NCI-H524 (cell line): ENCODE measurements around the gene NAT10.
A peak's percentile ranks its signal among the peaks of the same experiment; 100 is the strongest.

Experiments used
- DNase-seq, 2 experiments: peaks; one replicate each; lab custom pipeline; 2025; lab: John Stamatoyannopoulos, UW

Gene NAT10

GRCh38 chr11:34111722-34112270 lies 6.4 kb downstream of the NAT10 start:
- no peak for DNase-seq

DNA sequence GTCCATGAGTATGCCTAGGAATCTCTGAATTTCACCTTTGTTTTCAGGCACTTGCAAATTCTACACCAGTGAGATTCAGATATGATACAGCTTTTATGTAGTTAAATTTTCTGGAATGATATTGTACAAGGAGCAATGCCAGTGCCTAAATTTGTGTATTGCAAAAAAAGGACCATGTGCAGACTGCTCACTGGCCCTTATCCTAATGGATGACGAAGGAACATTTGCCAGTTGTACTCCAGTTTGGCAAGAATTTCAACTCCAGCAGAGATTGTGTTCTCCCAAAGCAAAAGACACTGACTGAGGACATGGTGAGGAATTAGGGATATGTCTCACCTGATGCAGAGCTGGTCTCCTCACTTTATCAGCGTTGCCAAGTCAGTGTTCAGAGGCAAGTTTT lies 8.6 kb downstream of the NAT10 start:
- no peak for DNase-seq

DNA sequence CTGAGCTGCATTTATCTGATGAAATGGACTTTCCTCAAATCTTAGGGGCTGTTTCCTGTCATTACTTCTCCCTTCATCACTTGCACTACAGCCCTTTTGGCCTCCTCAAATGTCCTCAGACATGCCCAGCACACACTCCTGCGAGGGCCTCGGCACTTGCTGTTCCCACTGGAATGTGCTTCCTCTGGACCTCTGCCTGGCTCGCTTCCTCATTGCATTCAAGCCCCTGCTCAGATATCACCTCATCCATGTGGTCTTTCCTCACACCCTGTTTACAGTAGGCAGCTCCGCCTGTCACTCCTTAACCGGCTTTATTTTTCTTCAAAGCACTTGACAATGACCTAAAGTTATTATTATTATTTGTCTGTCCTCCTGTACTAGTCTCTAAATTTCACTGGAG lies 9.0 kb downstream of the NAT10 start:
- DNase-seq = no peak

- no peak for DNase-seq
Observed at GRCh38 chr11:34120651-34121050, 15.2 kb downstream of the NAT10 start.

DNA sequence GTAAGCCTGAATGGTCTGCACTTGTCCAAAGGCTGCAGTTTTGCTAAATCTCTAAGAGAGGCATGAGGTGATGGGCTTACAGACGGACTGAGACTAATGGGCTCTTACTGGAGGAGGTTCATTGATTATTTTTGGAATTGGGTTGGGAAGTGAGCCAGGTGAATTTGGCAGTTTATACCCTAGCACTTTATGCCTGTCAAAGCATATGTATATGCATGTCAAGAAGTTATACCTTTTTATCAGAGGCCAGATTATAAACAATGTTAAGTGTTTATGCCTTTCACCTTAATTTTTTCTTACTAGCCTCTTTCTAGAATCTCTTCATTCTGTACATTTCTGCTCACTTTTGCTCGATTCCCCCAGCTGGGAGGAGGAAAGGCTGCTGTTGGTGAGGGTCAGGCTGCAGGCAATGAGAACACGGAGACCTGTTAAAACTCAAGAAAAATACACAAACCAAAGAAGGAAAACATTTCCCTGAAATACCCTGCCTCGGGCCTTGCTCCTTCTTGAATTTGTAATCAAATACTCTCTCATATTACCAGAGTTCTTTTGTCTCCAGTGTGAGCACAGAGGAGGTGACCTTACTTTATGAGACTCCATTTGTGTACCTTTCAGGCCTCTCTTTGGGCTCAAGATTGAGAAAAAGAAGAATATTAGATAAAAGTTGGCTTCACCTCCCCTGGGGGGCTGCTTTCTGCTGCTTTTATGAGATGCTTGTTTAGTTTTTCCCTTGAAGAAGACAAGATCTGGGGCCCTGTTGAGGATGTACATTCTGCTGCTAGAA lies 19.6 kb downstream of the NAT10 start:
- no peak for DNase-seq

- DNase-seq = no peak
Observed at GRCh38 chr11:34126959-34127848, 21.8 kb downstream of the NAT10 start.

DNA sequence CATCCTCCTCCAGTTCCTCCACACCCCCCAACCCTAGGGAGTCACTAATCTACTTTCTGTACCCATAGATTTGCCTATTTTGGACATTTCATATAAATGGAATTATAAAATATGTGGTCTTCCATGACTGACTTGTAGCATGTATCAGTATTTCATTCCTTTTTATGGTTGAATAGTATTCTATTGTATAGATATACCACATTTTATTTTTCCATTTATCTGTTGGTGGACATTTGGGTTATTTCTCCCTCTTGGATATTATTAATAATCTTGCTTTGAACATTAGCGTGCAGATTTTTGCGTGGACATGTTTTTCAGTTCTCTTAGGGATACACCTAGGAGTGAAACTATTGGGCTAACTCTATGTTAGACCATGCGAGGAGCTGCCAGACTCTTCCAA lies 23.4 kb downstream of the NAT10 start:
- no peak for DNase-seq

DNA sequence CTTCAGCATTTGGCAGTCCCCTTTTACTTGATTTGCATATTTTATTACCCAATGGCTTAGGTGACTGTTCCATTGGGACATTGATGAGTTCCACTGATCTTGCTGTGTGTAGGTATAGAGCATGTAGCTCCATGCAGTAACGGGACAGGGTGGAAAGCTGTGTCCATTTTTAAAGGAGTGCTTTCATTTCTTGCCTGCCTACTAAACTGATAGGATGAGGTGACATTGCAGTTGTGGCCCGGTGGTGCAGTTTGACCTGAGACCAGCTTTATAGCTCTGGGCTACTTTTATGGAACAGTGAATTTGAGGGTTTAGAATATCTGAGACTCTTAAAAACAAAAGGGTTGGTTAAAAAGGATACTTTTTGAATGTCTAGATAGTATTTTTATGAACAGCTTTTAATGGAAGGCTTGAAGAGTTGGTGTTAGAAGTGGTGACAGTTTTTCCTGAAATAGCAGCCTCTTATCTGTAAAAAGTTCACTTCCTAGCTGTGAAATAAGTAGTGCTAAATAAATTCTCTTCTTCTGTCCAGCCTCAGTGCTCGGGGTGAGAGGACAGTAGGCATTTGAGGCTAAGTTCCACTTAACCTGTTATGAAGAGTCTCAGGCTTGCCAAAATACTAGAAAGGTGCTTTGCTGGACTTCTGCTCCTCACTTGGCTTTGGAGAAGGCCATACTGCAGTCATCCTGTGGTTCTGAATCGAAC lies 27.0 kb downstream of the NAT10 start:
- no peak for DNase-seq

- DNase-seq = no peak
Observed at GRCh38 chr11:34134765-34135164, 29.3 kb downstream of the NAT10 start.

GRCh38 chr11:34135439-34135838 lies 30.0 kb downstream of the NAT10 start:
- DNase-seq = no peak

- no peak for DNase-seq
Observed at GRCh38 chr11:34136420-34136819, 31.0 kb downstream of the NAT10 start.

DNA sequence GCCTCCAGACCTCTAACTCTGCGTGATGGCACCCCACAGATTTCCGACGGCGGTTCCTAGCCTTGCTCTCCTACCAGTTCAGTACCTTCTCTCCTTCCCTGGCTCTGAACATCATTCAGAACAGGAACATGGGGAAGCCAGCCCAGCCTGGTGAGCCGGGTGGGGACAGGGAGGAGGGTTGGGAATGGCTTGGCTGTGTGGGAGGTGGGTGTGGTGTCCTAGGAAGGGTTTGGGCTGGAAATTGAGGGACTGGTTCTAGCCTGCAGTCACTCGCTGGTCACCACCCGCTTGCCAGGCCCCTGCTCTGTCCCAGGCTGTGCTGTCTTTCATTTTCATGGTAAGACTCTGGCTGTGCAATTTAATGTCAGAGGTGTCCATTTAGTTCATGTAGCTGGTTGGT lies 33.9 kb downstream of the NAT10 start:
- DNase-seq = no peak

DNA sequence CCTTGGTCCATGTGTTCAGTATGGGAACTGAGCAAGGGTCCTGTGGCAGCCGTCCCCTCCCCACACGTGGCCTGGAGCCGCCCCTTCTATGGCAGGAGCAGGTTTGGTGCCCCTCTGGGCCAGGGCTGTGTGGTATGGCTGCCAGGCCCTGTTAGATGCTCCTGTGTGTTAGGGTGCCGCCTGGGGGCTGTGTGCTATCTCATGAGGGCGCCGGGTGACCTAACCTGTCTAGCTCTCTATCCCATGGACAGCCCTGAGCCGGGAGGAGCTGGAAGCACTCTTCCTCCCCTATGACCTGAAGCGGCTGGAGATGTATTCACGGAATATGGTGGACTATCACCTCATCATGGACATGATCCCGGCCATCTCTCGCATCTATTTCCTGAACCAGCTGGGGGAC lies 34.7 kb downstream of the NAT10 start:
- DNase-seq = no peak

DNA sequence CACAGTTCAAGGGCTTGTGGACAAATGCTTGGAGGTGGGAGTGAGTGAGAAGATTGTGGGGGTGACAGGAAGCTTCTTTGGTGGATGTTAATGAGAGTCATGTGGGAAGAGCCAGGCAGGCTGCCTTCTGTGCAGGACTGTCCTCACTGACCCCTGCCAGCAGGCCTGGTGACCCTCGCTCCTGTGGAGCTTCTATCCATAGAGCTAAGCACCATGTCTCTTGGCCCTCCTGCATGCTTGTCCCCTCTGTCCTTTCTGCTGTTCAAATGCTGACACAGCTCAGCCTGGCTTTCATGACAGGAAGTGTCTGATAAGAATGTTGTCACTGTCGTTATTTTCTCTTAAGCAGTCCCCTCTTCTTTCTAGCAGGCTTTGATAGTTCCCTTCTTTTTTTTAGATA lies 37.6 kb downstream of the NAT10 start:
- DNase-seq = no peak

- no peak for DNase-seq
Observed at GRCh38 chr11:34145073-34145472, 39.6 kb downstream of the NAT10 start.

- no peak for DNase-seq
Observed at GRCh38 chr11:34145847-34146381, 40.5 kb downstream of the NAT10 start.

DNA sequence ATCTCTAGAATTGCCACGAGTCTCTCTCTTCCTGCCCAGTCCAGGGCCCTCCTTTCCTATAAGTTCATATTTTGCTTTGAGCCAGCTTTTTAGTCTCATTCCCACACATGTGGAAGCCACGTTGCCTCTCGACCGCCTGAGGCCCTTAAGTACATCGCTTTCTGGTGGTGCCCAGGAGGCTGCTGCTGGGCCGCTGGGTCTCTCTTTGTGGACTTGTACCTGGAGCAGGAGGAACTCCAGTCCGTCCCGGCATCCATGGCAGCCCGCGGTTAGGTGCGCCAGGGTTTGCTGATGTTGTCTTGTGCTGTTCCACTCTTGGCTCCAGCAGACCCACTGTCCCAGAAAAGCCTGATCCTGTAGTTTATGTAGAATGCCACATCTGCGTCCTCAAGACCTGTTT lies 41.0 kb downstream of the NAT10 start:
- no peak for DNase-seq

DNA sequence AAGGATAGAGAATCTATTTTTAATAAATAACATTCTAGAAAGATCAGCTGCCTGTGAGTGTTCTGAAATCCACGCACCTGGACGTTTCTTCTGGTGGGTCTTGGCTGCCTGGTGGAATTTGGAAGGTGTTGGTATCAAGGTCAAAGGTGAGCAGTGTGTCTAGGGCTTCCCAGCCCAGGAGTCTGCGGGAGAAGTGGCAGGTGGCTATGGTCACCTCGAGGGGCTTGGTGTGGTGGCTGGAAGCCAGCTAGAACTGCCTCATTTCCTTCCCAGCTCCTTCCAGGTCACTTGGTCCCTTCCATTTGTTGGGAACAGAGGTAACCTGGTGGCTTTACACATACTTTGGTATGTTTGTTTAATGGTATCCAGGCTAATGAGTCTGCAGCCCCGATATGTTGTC lies 41.4 kb downstream of the NAT10 start:
- no peak for DNase-seq

DNA sequence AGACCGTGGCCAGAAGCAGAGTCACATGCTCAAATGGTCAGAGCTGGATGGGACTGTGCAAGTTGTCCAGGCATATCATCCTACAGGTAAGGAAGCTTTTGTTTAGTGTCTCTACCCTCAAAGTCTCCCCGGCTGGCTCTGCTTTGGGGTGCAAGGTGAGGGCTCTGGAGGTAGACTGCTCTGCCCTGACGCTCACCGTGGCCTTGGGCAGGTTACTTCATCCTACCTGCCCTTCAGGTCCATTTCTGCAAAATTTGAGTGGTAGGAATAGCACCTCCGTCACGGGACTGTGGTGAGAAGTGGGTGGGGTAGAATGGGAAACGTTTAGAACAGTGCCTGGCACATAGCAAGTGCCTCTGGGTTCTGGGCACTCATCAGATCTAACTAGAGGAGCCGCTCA lies 42.2 kb downstream of the NAT10 start:
- no peak for DNase-seq

DNA sequence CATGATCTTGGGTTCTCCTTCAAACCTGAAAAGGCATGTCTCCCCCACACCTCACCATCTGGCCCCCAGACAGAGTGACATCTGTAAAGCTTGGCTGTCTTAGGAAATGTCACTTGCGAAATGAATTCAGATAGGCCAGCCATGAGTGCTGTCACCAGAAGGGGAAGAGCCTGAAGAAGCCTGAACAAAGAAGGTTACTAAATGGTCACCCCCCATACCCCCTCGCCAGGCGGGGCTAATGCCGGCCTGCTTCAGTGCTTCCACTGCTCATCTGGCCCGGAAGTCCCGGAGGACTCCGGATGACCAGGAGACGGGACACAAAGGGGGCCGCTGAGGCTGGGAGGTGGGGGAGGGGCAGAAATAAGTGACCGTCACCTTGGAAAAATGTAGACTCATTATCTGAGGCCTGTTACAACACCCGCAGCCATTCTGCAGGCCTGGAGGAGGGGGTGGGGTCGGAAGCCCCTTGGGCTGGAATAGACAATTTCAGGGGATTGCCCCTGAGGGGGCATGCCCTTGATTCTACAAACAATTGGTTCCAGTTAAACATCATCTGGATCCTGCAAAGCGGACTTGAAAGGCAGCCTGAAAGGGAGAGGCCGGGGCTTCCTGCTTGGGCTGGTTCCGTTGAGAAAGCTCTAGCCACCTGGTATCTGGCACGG lies 43.2 kb downstream of the NAT10 start:
- DNase-seq = peak in 1 of 2 experiments; percentile 12

DNA sequence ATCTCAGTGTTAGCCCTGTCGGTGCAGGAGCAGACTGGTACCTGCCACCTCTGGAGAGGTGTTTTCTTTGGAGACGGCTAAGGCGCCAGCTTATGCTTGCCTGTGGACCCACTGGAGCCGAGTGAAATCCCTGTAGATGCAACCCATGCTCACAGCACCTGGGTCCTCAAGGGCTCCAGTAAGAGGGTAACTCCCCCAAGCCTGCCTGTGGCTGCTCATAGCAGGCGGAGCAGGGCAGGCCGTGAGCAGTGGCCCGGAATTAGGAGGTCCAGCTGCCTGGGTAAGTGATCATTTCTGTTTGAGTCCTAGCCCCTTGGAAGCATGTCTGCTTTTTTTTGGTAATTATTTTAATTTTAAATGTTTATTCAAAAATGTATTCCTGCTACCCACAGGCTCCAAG lies 43.8 kb downstream of the NAT10 start:
- no peak for DNase-seq

DNA sequence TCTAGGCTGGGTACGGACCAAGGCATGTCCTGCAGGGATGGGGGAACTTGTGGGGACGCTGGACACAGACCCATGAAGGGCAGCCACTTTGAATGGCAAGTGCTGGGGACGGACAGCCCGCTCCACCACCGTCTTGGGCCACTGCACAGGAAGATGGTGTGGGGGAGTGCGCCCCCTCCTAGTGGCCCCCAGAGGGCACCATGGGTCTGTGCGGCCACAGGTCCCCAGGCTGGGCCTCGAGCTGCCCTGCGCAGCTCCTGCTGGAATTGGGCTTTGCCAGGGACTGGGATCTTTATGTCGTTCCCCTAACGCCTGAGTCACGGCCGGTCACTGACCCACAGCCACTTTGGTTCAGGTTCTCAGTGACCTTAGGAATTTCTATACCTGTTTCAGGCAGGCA lies 44.4 kb downstream of the NAT10 start:
- peak in 1 of 2 experiments; percentile 7 for DNase-seq
